IPS-11a (cell line): ENCODE data around the gene SYT15B.
"Not testable (repeated sequence)": the region's sequence is repeated elsewhere in the genome, so short reads cannot be mapped to it uniquely, and the experiment has no call there.

Source experiments
- H3K4me3 ChIP-seq: one replicate; pipeline ENCODE4 v1.5.1; 2013; ENCODE audit warnings: low read depth, low read length, control low read depth

Gene SYT15B

GRCh38 chr10:47725740-47726139 is 37.7 kb downstream of the SYT15B start:
- not testable (repeated sequence) for H3K4me3 ChIP-seq

GRCh38 chr10:47725047-47725446 is 38.3 kb downstream of the SYT15B start:
- H3K4me3 ChIP-seq, result not testable (repeated sequence)

GRCh38 chr10:47724119-47724518 is 39.3 kb downstream of the SYT15B start:
- not testable (repeated sequence) for H3K4me3 ChIP-seq

GRCh38 chr10:47723362-47723761 is 40.0 kb downstream of the SYT15B start:
- H3K4me3 ChIP-seq, result not testable (repeated sequence)

- not testable (repeated sequence) for H3K4me3 ChIP-seq
These were observed 46.2 kb downstream of the SYT15B start for GRCh38 chr10:47717011-47717769.
